ENCODE measurements around the gene ITGB2.
"Not testable (repeated sequence)": the region's sequence is repeated elsewhere in the genome, so short reads cannot be mapped to it uniquely, and the experiment has no call there.

ITGB2 gene

GRCh38 chr21:44926331-44927101 lies 5.8 kb upstream of the ITGB2 start:
- DNase-seq (ENCODE audit: low read depth), result no peak

- DNase-seq (ENCODE audit: low read depth), result no peak
These were observed 4.7 kb upstream of the ITGB2 start for GRCh38 chr21:44925378-44925755.

GRCh38 chr21:44924606-44925377 lies 4.1 kb upstream of the ITGB2 start:
- DNase-seq (ENCODE audit: low read depth), result no peak

- DNase-seq (ENCODE audit: low read depth), result no peak
These were observed 2.9 kb upstream of the ITGB2 start for GRCh38 chr21:44923480-44924084.

- DNase-seq (ENCODE audit: low read depth), result no peak
These were observed 1.2 kb upstream of the ITGB2 start for GRCh38 chr21:44921928-44922327.

GRCh38 chr21:44919913-44920693 lies 596 bp downstream of the ITGB2 start:
- DNase-seq (ENCODE audit: low read depth), result no peak

- DNase-seq (ENCODE audit: low read depth), result no peak
These were observed 1.4 kb downstream of the ITGB2 start for GRCh38 chr21:44919111-44919912.

- DNase-seq (ENCODE audit: low read depth), result no peak
These were observed 2.1 kb downstream of the ITGB2 start for GRCh38 chr21:44918581-44919033.

GRCh38 chr21:44918107-44918470 lies 2.6 kb downstream of the ITGB2 start:
- no peak for DNase-seq (ENCODE audit: low read depth)

- DNase-seq (ENCODE audit: low read depth), result no peak
These were observed 3.1 kb downstream of the ITGB2 start for GRCh38 chr21:44917446-44918106.

GRCh38 chr21:44916965-44917364 lies 3.7 kb downstream of the ITGB2 start:
- DNase-seq (ENCODE audit: low read depth), result no peak

GRCh38 chr21:44914176-44914874 lies 6.4 kb downstream of the ITGB2 start:
- peak; percentile 42 for DNase-seq (ENCODE audit: low read depth)

- no peak for DNase-seq (ENCODE audit: low read depth)
These were observed 7.1 kb downstream of the ITGB2 start for GRCh38 chr21:44913425-44914175.

GRCh38 chr21:44912506-44913412 lies 7.9 kb downstream of the ITGB2 start:
- DNase-seq (ENCODE audit: low read depth), result not testable (repeated sequence)

- no peak for DNase-seq (ENCODE audit: low read depth)
These were observed 8.6 kb downstream of the ITGB2 start for GRCh38 chr21:44912158-44912473.

GRCh38 chr21:44911384-44912157 lies 9.1 kb downstream of the ITGB2 start:
- peak; percentile 56 for DNase-seq (ENCODE audit: low read depth)

- DNase-seq (ENCODE audit: low read depth), result no peak
These were observed 9.7 kb downstream of the ITGB2 start for GRCh38 chr21:44911068-44911383.

All from activated T-cell treated with anti-CD3 and anti-CD28 coated beads for 1 hour (primary cell).